HG02938 (cell line): ENCODE data around the gene ANKS1B.
A peak's percentile ranks its signal among the peaks of the same experiment; 100 is the strongest.
"Not testable (repeated sequence)": the region's sequence is repeated elsewhere in the genome, so short reads cannot be mapped to it uniquely, and the experiment has no call there.

Source experiments
- ATAC-seq: cut with Tn5 transposase; IDR thresholded peaks from one replicate; pipeline ENCODE4 v1.9.1; 2021; ENCODE audit warnings: mild to moderate bottlenecking, moderate library complexity; ENCODE audit not compliant: unreplicated experiment

ANKS1B gene

GRCh38 chr12:98983647-98984046 is 1001.1 kb downstream of the ANKS1B start:
- ATAC-seq: no peak

GRCh38 chr12:98980508-98980907 is 1004.2 kb downstream of the ANKS1B start:
- no peak for ATAC-seq

GRCh38 chr12:98977186-98977585 is 1007.5 kb downstream of the ANKS1B start:
- ATAC-seq: no peak

- ATAC-seq: no peak
Measured at GRCh38 chr12:98974767-98975381, 1009.9 kb downstream of the ANKS1B start.

GRCh38 chr12:98973395-98973794 is 1011.3 kb downstream of the ANKS1B start:
- no peak for ATAC-seq

GRCh38 chr12:98970950-98971349 is 1013.8 kb downstream of the ANKS1B start:
- no peak for ATAC-seq

- no peak for ATAC-seq
Measured at GRCh38 chr12:98970210-98970609, 1014.5 kb downstream of the ANKS1B start.

GRCh38 chr12:98968896-98969295 is 1015.8 kb downstream of the ANKS1B start:
- ATAC-seq: no peak

- not testable (repeated sequence) for ATAC-seq
Measured at GRCh38 chr12:98957135-98957534, 1027.6 kb downstream of the ANKS1B start.

- ATAC-seq: peak; percentile 99
Measured at GRCh38 chr12:98955284-98955683, 1029.5 kb downstream of the ANKS1B start.

GRCh38 chr12:98954506-98954905 is 1030.2 kb downstream of the ANKS1B start:
- no peak for ATAC-seq

GRCh38 chr12:98951406-98951805 is 1033.3 kb downstream of the ANKS1B start:
- ATAC-seq: no peak

GRCh38 chr12:98948343-98948949 is 1036.3 kb downstream of the ANKS1B start:
- ATAC-seq: no peak

- no peak for ATAC-seq
Measured at GRCh38 chr12:98945864-98946263, 1038.9 kb downstream of the ANKS1B start.

- ATAC-seq: no peak
Measured at GRCh38 chr12:98939926-98940325, 1044.8 kb downstream of the ANKS1B start.

GRCh38 chr12:98939350-98939749 is 1045.4 kb downstream of the ANKS1B start:
- ATAC-seq: no peak

- ATAC-seq: no peak
Measured at GRCh38 chr12:98935847-98936246, 1048.9 kb downstream of the ANKS1B start.

- ATAC-seq: no peak
Measured at GRCh38 chr12:98922871-98923270, 1061.9 kb downstream of the ANKS1B start.

GRCh38 chr12:98918176-98918863 is 1066.4 kb downstream of the ANKS1B start:
- no peak for ATAC-seq

- no peak for ATAC-seq
Measured at GRCh38 chr12:98916106-98916505, 1068.6 kb downstream of the ANKS1B start.

GRCh38 chr12:98912401-98912974 is 1072.2 kb downstream of the ANKS1B start:
- no peak for ATAC-seq

GRCh38 chr12:98911396-98911795 is 1073.3 kb downstream of the ANKS1B start:
- no peak for ATAC-seq
